Heart left ventricle (tissue), 16 donors: ENCODE measurements around the gene YIF1B. TPM values are rescaled to one million over a fixed set of nuclear protein-coding genes. Genes with fewer than 3 reads are reported as not detected.

Source experiments
- ATAC-seq, 4 donors: fragments of 200-7000 bp; cut with Tn5 transposase; one replicate each; pipeline ENCODE4 v1.9.1; 2020 to 2022; ENCODE audit warnings: moderate library complexity in 4 of 4, mild to moderate bottlenecking in 3 of 4, moderate number of reproducible peaks in 1 of 4
- DNase-seq, 5 donors: peaks; one replicate each; pipeline ENCODE4 v3.0.0-alpha.2; 2020
- H3K27ac ChIP-seq, 12 donors: fragments of 200-600 bp; sonication (generic) in 4 of 12; one replicate each; pipeline versions ENCODE4 v1.5.0 to v1.8.0; 2016 to 2022; ENCODE audit warnings: mild to moderate bottlenecking in 2 of 12
- H3K27me3 ChIP-seq, 9 donors: fragments of 200-600 bp; sonication (generic) in 2 of 9; one replicate each; pipeline versions ENCODE4 v1.5.1 to v1.8.0; 2016 to 2022; ENCODE audit warnings: mild to moderate bottlenecking in 3 of 9
- H3K36me3 ChIP-seq, 9 donors: fragments of 200-600 bp; sonication (generic) in 2 of 9; one replicate each; pipeline versions ENCODE4 v1.5.0 to v1.8.0; 2018 to 2022; ENCODE audit warnings: mild to moderate bottlenecking in 2 of 9
- H3K4me1 ChIP-seq, 12 donors: fragments of 200-600 bp; sonication (generic) in 4 of 12; one replicate each; pipeline versions ENCODE4 v1.5.0 to v1.8.0; 2016 to 2022; ENCODE audit warnings: mild to moderate bottlenecking in 3 of 12
- H3K4me3 ChIP-seq, 12 donors: fragments of 200-600 bp; sonication (generic) in 4 of 12; one replicate each; pipeline versions ENCODE4 v1.5.0 to v1.8.0; 2017 to 2022; ENCODE audit warnings: mild to moderate bottlenecking in 9 of 12, moderate library complexity in 4 of 12
- H3K9me3 ChIP-seq, 12 donors: fragments of 200-600 bp; sonication (generic) in 4 of 12; one replicate each; pipeline versions ENCODE4 v1.5.0 to v1.8.0; 2016 to 2022; ENCODE audit warnings: mild to moderate bottlenecking in 1 of 12
- POLR2A ChIP-seq, 2 donors: fragments of 450-650 bp; IDR thresholded peaks; one replicate each; pipeline ENCODE4 v1.6.1; 2017; ENCODE audit warnings: antibody characterized with exemption in 2 of 2, mild to moderate bottlenecking in 2 of 2, moderate library complexity in 2 of 2
- WGBS, 4 donors: extraction: QIAGEN DNeasy Blood & Tissue Kit in 2 of 4; methylation state at CpG; one replicate each; pipeline versions ENCODE4 v1.1.5 to v1.1.7; 2013 to 2018; 5-methylcytosine and 5-hydroxymethylcytosine counted together
- intact Hi-C, 10 donors: fragments of 100-400 bp; cut with DNase I; formaldehyde crosslinking; loops; one replicate each; pipeline versions ENCODE4 v1.11.1 to v1.14.2; 2022
- polyA plus RNA-seq, 2 donors: library from polyadenylated mRNA; stranded (reverse); fragments of 200-250 nt; gene quantifications; one replicate each; pipeline ENCODE4 v1.2.3, GENCODE V29; 2013
- total RNA-seq, 9 donors: library from RNA; depleted of rRNA in 2 of 9; stranded (reverse); fragments of >200 nt in 2 of 9; fragmentation: NEBNext Ultra II Directional in 3 of 9; extraction: Animal tissue kit (Norgen Biotek cat#: 25700) in 3 of 9; gene quantifications; one replicate each; pipeline versions ENCODE4 v1.1.0 to v1.2.4, GENCODE V29; 2016 to 2023
- TF ChIP-seq, protein P1 (sequence below), 12 donors: fragments of 200-600 bp; sonication (generic) in 4 of 12; IDR thresholded peaks; one replicate each; pipeline versions ENCODE4 v1.5.0 to v1.8.0; 2018 to 2022; ENCODE audit warnings: antibody characterized with exemption in 12 of 12, mild to moderate bottlenecking in 5 of 12
- donor health status: ischemic (EF 13 %, LVEDD 7.1; RV severe dilation, severe dysfunction).
- donor health status: healthy with polysubstance abuse.
- donor health status: DM: no; HTN: yes; CAD: no.
- donor health status: DM: no; HTN: no; CAD: no.
- donor health status: ischemic (EF 25% LVEDD 6.9; RV normal size, moderate dysfunction).
- donor health status: ischemic (EF 25% LVEDD 5.7; RV mildly dilated, moderate dysfunction).
- donor health status: healthy.
- donor health status: DM: yes; HTN: yes; CAD: no.
- donor health status: ischemic (EF 35%, LVEDD 5.7; RV mildly dilated, moderate dysfunction).
- donor health status: nonischemic (EF 11% LVEDD 7.7; RV severe dilation, severe dysfunction).
- donor health status: DM: yes; HTN: yes; CAD: no.
- donor health status: PGD.
- donor health status: ischemic (EF 29% LVEDD 5.4; RV normal size, mild dysfunction).
- donor health status: nonischemic (EF 23%, LVEDD 6.1; RV moderate dilation, normal function).

The YIF1B gene
- total and polyA plus RNA-seq, 11 donors, result 26.4 to 113 (median 32.5) TPM

DNA sequence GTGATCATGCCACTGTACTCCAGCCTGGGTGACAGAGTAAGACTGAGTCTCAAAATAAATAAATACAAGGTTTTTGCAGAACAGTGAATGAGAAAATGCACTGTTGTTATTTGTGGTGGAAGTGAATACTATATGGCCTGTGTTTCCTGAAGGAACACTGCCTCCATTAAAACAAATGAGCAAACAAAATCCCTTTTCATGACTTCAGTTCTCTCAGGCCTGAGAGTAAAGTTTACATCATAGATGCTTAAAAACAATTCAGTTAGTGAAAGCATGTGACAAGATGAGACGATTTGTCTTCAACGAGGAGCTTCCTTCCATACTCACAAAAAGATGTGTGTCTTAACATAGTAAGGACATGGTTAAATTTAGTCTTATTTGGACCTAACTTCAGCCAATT is 37.0 kb downstream of the YIF1B start:
- WGBS, 4 donors, result 23 to 30% (median 25%) methylated on average over 2 of the region's 2 CpGs
- no peak for TF ChIP-seq POLR2A (IDR thresholded peaks at IDR 0.05)
- TF ChIP-seq, protein P1, sequence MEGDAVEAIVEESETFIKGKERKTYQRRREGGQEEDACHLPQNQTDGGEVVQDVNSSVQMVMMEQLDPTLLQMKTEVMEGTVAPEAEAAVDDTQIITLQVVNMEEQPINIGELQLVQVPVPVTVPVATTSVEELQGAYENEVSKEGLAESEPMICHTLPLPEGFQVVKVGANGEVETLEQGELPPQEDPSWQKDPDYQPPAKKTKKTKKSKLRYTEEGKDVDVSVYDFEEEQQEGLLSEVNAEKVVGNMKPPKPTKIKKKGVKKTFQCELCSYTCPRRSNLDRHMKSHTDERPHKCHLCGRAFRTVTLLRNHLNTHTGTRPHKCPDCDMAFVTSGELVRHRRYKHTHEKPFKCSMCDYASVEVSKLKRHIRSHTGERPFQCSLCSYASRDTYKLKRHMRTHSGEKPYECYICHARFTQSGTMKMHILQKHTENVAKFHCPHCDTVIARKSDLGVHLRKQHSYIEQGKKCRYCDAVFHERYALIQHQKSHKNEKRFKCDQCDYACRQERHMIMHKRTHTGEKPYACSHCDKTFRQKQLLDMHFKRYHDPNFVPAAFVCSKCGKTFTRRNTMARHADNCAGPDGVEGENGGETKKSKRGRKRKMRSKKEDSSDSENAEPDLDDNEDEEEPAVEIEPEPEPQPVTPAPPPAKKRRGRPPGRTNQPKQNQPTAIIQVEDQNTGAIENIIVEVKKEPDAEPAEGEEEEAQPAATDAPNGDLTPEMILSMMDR (IDR thresholded peaks at IDR 0.05), result no peak

DNA sequence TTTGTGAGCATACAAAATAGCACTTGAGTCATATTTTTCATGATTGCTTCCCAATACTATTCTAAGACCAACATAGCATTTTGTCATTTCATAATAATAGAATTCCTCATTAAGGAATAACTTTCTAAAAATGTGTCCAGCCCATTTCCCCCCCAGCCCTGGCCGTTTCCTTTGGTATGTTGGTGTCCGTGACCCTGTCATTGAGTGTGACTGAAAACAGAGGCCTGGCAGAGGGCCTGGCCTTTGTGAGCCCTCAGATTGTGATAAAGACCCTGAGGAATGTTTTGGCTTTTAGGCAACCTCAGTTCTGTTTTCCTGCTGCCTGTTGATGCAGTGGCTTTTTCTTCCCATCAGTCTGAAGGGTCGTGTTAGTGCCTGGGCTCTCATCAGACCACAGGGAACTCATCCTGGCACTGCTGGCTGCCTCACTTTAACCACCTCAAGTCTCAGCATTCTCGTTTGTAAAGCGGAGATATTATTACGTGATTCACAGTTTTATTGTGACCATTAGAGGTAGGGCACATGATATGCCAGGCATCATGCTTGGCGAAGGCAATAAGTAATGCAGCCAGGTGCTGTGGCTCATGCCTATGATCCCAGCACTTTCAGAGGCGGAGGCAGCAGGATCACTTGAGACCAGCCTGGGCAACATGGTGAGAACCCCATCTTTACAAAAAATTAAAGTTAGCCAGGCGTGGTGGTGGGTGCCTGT is 37.6 kb downstream of the YIF1B start:
- TF ChIP-seq, protein P1 (IDR thresholded peaks at IDR 0.05), result no peak
- peak in 1 of 2 donors; percentile 21 for TF ChIP-seq POLR2A (IDR thresholded peaks at IDR 0.05)
- H3K9me3 ChIP-seq, result no peaks in the 10 kb centered on the region
- peaks cover 4 to 78% (median 47%) of the 10 kb centered on the region in 12 donors for H3K4me1 ChIP-seq
- H3K27ac ChIP-seq, result peak overlapping the region; percentile 57 to 90 (median 78)
- peak in 4 of 5 donors; percentile 79 to 86 (median 84) for DNase-seq
- 31 to 33% (median 33%) methylated on average over 9 of the region's 9 CpGs for WGBS, 4 donors
- intact Hi-C loops, result loop anchor here in 8 of 10 donors (1.0 to 5.0 kb wide), 7 partner anchors 25 to 44 kb away; partner anchors contain the start of genes YIF1B (in 3 of the 8) and KCNK6 (in 2 of the 8)
- H3K27me3 ChIP-seq, result no peaks in the 10 kb centered on the region
- no peak overlapping the region for H3K4me3 ChIP-seq
- no peaks in the 10 kb centered on the region for H3K36me3 ChIP-seq
- ATAC-seq, result peak; percentile 80 to 93 (median 90)

More for the DNA sequence above, 37.0 kb downstream of the YIF1B start:
- Histone ChIP-seq H3K27ac (peak overlapping the region; percentile 57 to 90 (median 78)), H3K4me1 (peaks cover 4 to 78% (median 47%) of the 10 kb centered on the region in 12 donors), H3K4me3 (no peak overlapping the region), H3K9me3 (no peaks in the 10 kb centered on the region), H3K27me3 (no peaks in the 10 kb centered on the region), H3K36me3 (no peaks in the 10 kb centered on the region)
- ATAC-seq (no peak), DNase-seq (no peak)
- intact Hi-C loops, result loop anchor here in 8 of 10 donors (1.0 to 5.0 kb wide), 7 partner anchors 24 to 44 kb away; partner anchors contain the start of genes YIF1B (in 3 of the 8) and KCNK6 (in 2 of the 8)

DNA sequence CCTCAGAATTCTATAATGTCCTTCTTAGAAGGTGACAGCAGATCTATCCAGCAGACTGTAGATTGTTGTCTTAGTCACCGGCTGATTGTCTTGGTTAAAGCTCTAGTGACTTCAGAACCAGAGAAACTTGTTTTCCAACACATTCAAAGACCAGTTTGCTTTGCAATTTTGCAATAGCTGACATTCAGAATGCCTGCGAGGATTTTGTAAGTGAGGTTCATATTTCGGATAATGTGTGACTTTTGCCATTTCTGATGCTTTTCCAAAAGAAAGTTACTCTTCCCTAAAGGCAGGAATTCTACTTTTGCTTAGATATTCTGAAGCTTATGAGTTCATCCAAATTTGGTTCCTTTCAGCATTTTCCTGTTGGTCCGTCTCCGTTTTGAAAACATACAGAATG is 38.2 kb downstream of the YIF1B start:
- H3K36me3 ChIP-seq, result no peaks in the 10 kb centered on the region
- ATAC-seq, result no peak
- H3K4me1 ChIP-seq, result peaks cover 4 to 73% (median 43%) of the 10 kb centered on the region in 12 donors
- intact Hi-C loops, result loop anchor here in 4 of 10 donors (5.0 kb wide), 3 partner anchors 35 to 45 kb away; partner anchors contain the start of genes KCNK6 (in 2 of the 4) and YIF1B (in 2 of the 4)
- H3K27me3 ChIP-seq, result no peaks in the 10 kb centered on the region
- no peak for DNase-seq
- 23 to 35% (median 26%) methylated on average over 5 of the region's 5 CpGs for WGBS, 4 donors
- H3K4me3 ChIP-seq, result peak overlapping the region in 1 of 12 donors; percentile 10
- H3K27ac ChIP-seq, result peak overlapping the region; percentile 57 to 90 (median 78)
- no peak for TF ChIP-seq POLR2A (IDR thresholded peaks at IDR 0.05)
- TF ChIP-seq, protein P1 (IDR thresholded peaks at IDR 0.05), result no peak
- H3K9me3 ChIP-seq, result no peaks in the 10 kb centered on the region

DNA sequence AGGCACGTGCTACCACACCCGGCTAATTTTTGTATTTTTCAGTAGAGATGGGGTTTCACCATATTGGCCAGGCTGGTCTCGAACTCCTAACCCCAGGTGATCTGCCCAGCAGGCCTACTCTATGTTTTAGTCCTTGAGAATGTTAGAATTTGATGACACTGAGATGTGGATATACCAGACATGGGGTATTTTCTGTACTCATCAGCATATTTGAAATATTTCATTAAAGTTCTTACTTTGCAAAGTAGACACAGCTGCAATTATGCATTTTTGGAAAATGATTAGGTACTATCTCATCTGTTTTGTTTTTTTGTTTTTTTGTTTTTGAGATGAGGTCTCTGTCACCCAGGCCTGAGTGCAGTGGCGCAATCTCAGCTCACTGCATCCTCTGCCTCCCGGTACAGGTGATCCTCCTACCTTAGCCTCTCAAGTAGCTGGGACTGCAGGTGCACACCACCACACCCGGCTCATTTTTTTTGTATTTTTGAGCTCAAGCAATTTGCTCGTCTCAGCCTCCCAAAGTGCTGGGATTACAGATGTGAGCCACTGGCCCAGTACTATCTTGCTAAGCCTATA is 38.7 kb downstream of the YIF1B start:
- intact Hi-C loops, result loop anchor here in 4 of 10 donors (5.0 kb wide), 3 partner anchors 35 to 45 kb away; partner anchors contain the start of genes KCNK6 (in 2 of the 4) and YIF1B (in 2 of the 4)
- Histone ChIP-seq H3K27ac (peak overlapping the region; percentile 57 to 90 (median 78)), H3K36me3 (no peaks in the 10 kb centered on the region), H3K4me3 (no peak overlapping the region), H3K4me1 (peaks cover 4 to 68% (median 39%) of the 10 kb centered on the region in 12 donors), H3K9me3 (no peaks in the 10 kb centered on the region), H3K27me3 (no peaks in the 10 kb centered on the region)
- ATAC-seq (no peak), DNase-seq (no peak)
- TF ChIP-seq, protein P1 (IDR thresholded peaks at IDR 0.05), result no peak
- no peak for TF ChIP-seq POLR2A (IDR thresholded peaks at IDR 0.05)
- WGBS, 4 donors, result 92 to 94% (median 93%) methylated on average over 7 of the region's 7 CpGs
